Activated naive CD4-positive, alpha-beta T cell treated with anti-CD3 and anti-CD28 coated beads for 36 hours (primary cell): Measurements from ENCODE around the gene WDR5B. TPM values are rescaled to one million over a fixed set of nuclear protein-coding genes. Genes with fewer than 3 reads are reported as not detected.
"Not testable (repeated sequence)": the region's sequence is repeated elsewhere in the genome, so short reads cannot be mapped to it uniquely, and the experiment has no call there.

Experiments
- CTCF ChIA-PET: fragments of 350-600 bp; sonication (Branson Sonifier 250); formaldehyde crosslinking; loops from one replicate; lab custom pipeline; 2021; ENCODE audit warnings: antibody characterized with exemption; lab: Charles Lee
- DNase-seq: peaks from one replicate; pipeline ENCODE4 v3.0.0-alpha.2; 2020
- H3K27ac Mint-ChIP-seq: one replicate; pipeline ENCODE4 v1.8.0; 2021; ENCODE audit warnings: mild to moderate bottlenecking, mixed read lengths
- H3K27me3 Mint-ChIP-seq: one replicate; pipeline ENCODE4 v1.8.0; 2021; ENCODE audit warnings: low read depth, mixed read lengths
- H3K36me3 Mint-ChIP-seq: one replicate; pipeline ENCODE4 v1.8.0; 2021; ENCODE audit warnings: low read depth, mixed read lengths
- H3K4me1 Mint-ChIP-seq: one replicate; pipeline ENCODE4 v1.8.0; 2021; ENCODE audit warnings: low read depth, mixed read lengths
- H3K4me3 Mint-ChIP-seq: one replicate; pipeline ENCODE4 v1.8.0; 2021; ENCODE audit warnings: mild to moderate bottlenecking, moderate library complexity, mixed read lengths
- H3K9me3 Mint-ChIP-seq: one replicate; pipeline ENCODE4 v1.8.0; 2021; ENCODE audit warnings: mixed read lengths
- intact Hi-C: fragments of 100-400 bp; cut with micrococcal nuclease; formaldehyde crosslinking; loops from one replicate; pipeline ENCODE4 v1.15.1; 2023
- total RNA-seq, 2 experiments: library from RNA; stranded (reverse); gene quantifications; one replicate each; pipeline ENCODE4 v1.2.3, GENCODE V29; 2021

WDR5B gene
- total RNA-seq, 2 experiments from 2014 or later = 2.3 to 2.9 TPM

DNA sequence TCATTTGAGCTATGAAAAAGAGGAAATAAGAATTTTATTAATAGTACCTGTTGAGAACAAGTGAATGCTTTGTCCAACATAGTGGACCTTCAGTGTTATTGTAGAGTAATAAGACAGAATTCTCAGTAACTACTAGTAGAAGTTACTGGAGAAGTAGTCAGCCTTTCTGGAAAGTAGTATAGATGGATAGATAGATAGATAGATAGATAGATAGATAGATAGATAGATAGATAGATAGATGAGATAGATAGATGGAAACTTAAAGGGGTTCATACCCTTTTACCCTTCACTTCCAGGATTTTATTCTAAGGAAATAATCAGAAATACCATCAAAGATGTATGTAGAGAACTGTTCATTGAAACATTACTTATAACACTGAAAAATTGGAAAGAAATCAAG lies 26.7 kb downstream of the WDR5B start:
- H3K4me3 Mint-ChIP-seq = no peak overlapping the region
- peaks cover 12% of the 10 kb centered on the region for H3K36me3 Mint-ChIP-seq
- H3K27me3 Mint-ChIP-seq = no peaks in the 10 kb centered on the region
- CTCF ChIA-PET = interaction anchor here (1.8 kb wide), 1 partner anchor 290 kb away, joined by 4 read pairs; no protein-coding TSS in a partner anchor
- no peaks in the 10 kb centered on the region for H3K9me3 Mint-ChIP-seq
- peaks cover 38% of the 10 kb centered on the region for H3K4me1 Mint-ChIP-seq
- DNase-seq = no peak
- intact Hi-C loops = no loop called here
- H3K27ac Mint-ChIP-seq = no peak overlapping the region

DNA sequence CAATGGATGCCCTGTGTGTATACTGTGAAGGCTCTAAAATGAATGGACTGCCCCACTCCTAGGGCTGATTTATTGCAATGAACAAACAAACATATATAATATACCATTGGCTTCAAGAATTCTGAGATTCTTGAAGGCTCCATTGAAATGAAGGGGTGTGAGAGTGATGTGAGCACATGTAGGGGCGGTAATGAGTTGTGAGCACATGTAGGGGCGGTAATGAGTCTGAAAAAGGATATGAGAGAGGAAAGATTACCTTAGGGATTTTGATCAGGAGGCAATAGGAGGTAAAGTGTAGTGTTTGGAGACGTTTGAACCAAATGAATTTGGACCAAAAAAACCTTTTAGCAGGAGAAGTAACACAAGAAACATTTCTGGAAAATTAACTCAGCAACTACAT lies 28.2 kb downstream of the WDR5B start:
- DNase-seq = no peak
- H3K4me1 Mint-ChIP-seq = peaks cover 35% of the 10 kb centered on the region
- peaks cover 9% of the 10 kb centered on the region for H3K36me3 Mint-ChIP-seq
- no peak overlapping the region for H3K4me3 Mint-ChIP-seq
- H3K27me3 Mint-ChIP-seq = no peaks in the 10 kb centered on the region
- CTCF ChIA-PET = no interaction called here
- H3K9me3 Mint-ChIP-seq = no peaks in the 10 kb centered on the region
- H3K27ac Mint-ChIP-seq = no peak overlapping the region
- intact Hi-C loops = no loop called here

DNA sequence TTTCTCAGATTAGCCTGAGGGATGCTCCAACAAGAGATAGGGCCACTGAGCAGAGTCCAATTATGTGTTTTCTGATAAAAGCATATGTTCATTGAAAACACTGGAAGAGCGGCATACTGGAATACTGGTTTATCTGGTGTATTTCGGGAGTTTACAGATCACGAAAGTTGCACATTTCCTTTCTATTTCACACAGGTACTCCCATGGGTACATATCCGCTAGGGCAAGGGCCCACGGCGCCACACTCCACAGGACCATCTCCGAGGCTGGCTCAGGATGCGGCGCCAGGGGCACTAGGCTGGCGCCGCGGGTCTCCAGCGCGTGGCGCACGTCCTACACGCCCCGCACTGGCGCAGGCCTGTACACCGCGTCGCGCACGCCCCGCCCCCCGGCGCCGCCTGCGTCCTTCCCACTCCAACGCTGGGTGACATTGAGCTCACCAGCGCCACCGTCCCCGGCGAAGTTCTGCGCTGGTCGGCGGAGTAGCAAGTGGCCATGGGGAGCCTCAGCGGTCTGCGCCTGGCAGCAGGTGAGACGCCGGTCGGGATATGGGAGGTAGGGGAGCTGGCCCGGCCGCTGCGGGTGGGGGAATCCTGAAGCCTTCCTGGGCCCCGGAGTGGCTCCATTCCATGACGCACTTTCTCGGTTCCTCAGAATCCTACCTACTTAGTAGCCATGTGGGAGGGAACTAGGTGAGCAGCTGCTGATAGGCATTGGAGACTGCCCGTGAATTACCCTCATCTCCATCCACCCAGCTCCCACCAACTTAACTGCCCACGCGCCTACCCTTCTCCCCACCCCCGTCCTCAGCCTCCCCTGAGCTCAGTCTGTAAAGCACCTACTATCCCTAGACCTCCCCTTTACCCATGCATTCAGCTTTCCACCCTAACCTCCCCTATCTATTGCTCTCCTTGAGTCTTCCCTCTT lies 31.8 kb downstream of the WDR5B start, which contains the start of gene FAM162A:
FAM162A (plus strand) TSS at position 412 of the 927 bp plus-strand sequence; CDS start at position 496, 84 bp downstream.
- H3K27me3 Mint-ChIP-seq = no peaks in the 10 kb centered on the region
- H3K9me3 Mint-ChIP-seq = no peaks in the 10 kb centered on the region
- peaks cover 9% of the 10 kb centered on the region for H3K36me3 Mint-ChIP-seq
- peaks cover 62% of the 10 kb centered on the region for H3K4me1 Mint-ChIP-seq
- intact Hi-C loops = loop anchor here (1.0 to 5.0 kb wide), 13 partner anchors 19 to 838 kb away; partner anchors contain the start of genes EAF2, GOLGB1, HCLS1 and IQCB1
- peak within 1 kb of the TSS; percentile 93 for H3K27ac Mint-ChIP-seq
- CTCF ChIA-PET = interaction anchor here (0.6 to 2.1 kb wide), 15 partner anchors 9 to 685 kb away, joined by 3 to 10 read pairs (median 3); partner anchors contain the start of gene WDR5B
- H3K4me3 Mint-ChIP-seq = peak within 1 kb of the TSS; percentile 90
- peak; percentile 93 for DNase-seq

DNA sequence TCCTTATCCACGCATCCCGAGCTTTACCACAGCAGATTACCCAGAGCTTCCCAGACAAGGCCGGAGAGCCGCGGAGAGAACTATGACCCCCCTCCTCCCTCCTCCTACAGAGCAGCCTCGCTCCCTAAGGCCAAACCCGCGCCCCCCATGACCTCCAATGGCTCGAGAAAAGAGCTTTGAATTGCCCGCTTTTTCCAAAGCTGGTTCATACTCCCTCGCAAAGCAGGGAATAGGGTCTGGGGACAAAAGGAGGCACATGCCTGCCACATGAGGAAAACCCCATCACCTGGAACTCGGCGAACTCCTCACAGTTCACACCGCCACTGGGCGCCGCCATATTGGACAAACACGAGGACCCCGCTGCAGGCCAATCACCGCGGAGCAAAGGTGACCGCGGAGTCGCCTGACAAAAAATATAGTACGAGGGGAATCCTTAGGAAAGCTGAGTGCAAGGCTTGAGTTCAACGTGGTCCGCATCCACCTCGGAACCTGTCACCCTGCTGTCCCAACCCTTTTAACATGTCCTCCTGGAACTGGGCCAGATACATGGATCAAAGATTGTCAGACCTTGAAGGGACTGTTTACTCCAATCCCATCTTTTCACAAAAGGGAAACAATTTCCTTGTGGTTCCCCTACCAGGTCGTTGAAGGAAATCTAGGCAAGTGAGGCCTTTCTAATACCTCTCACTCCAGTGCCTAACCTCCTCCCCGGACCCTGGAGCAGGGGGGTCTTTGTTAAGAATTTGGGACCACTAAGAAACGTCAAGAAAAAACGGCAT lies 32.8 kb downstream of the WDR5B start, which contains the start of gene MIX23:
MIX23 (minus strand) TSS at position 344 of the 779 bp plus-strand sequence; CDS start at position 337, 7 bp downstream.
- intact Hi-C loops = loop anchor here (1.0 to 5.0 kb wide), 4 partner anchors 18 to 818 kb away; partner anchors contain the start of genes HCLS1, PDIA5 and SEC22A
- Mint-ChIP-seq H3K27me3 (no peaks in the 10 kb centered on the region), H3K4me1 (peaks cover 63% of the 10 kb centered on the region), H3K27ac (peak within 1 kb of the TSS; percentile 93), H3K36me3 (peaks cover 9% of the 10 kb centered on the region), H3K4me3 (peak within 1 kb of the TSS; percentile 90), H3K9me3 (no peaks in the 10 kb centered on the region)
- peak; percentile 94 for DNase-seq
- CTCF ChIA-PET = interaction anchor here (1.0 to 1.6 kb wide), 5 partner anchors 9 to 296 kb away, joined by 3 to 6 read pairs (median 5); no protein-coding TSS in a partner anchor

DNA sequence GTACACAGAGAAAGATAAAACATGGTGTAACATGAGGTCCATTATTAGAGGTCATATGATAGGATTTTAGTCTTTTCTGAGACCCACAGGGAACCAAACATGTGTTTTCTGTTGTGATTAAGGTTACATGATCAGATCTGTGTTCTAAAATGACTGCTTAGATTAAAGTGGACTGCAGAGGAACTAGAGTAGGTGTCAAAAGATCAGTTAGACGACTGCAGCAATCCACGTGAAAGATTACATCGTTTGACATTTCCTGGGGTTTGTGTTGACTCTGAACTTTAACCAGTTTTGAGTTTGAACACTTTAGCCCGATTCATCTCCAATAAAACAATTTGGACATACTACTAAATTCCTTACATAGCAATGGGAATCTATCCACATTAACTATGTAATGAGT lies 37.9 kb downstream of the WDR5B start:
- Mint-ChIP-seq H3K4me1 (peaks cover 45% of the 10 kb centered on the region), H3K9me3 (no peaks in the 10 kb centered on the region), H3K27me3 (no peaks in the 10 kb centered on the region), H3K27ac (peak overlapping the region; percentile 82), H3K36me3 (peaks cover 17% of the 10 kb centered on the region), H3K4me3 (no peak overlapping the region)
- peak; percentile 30 for DNase-seq
- CTCF ChIA-PET = no interaction called here
- intact Hi-C loops = no loop called here

DNA sequence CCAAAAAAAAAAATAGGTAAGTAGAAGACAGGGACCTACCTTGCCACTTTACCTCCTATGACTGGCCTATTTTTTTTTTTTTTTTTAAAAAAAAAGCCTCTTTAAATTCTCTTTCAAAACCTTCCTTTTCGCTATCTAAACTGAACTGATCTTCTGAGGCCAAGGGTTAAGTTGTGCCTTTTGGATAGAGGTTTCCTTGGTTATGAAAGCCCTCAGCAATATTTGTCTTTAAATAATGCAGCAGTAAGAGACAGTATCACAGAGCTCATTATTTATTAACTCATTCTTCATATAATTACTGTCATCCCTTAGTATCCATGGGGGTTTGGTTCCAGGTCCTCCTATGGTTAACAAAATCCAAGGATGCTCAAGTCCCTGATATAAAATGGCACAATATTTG lies 41.8 kb downstream of the WDR5B start:
- Mint-ChIP-seq H3K27ac (no peak overlapping the region), H3K36me3 (peaks cover 20% of the 10 kb centered on the region), H3K27me3 (no peaks in the 10 kb centered on the region), H3K9me3 (no peaks in the 10 kb centered on the region), H3K4me3 (no peak overlapping the region), H3K4me1 (peaks cover 17% of the 10 kb centered on the region)
- CTCF ChIA-PET = no interaction called here
- DNase-seq = no peak
- intact Hi-C loops = no loop called here

DNA sequence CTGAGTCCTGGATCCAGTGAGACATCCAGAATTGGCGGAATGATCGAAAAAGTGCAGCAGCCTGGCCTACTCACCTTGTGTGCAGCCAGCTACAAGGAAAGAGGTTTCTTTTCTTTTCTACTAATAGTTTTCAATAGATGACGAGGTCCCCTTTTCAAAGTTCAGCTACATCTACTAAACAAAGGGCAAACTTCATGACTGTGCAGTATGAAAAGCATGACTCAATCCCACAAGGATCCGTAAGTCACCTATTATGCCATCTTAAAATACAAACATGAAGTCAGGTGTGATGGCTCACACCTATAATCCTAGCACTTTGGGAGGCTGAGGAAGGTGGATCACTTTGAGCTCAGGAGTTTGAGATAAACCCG lies 49.5 kb downstream of the WDR5B start:
- no peak for DNase-seq
- peaks cover 24% of the 10 kb centered on the region for H3K36me3 Mint-ChIP-seq
- peaks cover 17% of the 10 kb centered on the region for H3K4me1 Mint-ChIP-seq
- no peak overlapping the region for H3K4me3 Mint-ChIP-seq
- intact Hi-C loops = loop anchor here (5.0 kb wide), 1 partner anchor 819 kb away; the partner anchor contains the start of gene POLQ
- CTCF ChIA-PET = interaction anchor here (0.9 to 1.1 kb wide), 2 partner anchors 16 to 18 kb away, joined by 3 read pairs; partner anchors contain the start of gene FAM162A
- H3K27me3 Mint-ChIP-seq = no peaks in the 10 kb centered on the region
- no peak overlapping the region for H3K27ac Mint-ChIP-seq
- no peaks in the 10 kb centered on the region for H3K9me3 Mint-ChIP-seq

DNA sequence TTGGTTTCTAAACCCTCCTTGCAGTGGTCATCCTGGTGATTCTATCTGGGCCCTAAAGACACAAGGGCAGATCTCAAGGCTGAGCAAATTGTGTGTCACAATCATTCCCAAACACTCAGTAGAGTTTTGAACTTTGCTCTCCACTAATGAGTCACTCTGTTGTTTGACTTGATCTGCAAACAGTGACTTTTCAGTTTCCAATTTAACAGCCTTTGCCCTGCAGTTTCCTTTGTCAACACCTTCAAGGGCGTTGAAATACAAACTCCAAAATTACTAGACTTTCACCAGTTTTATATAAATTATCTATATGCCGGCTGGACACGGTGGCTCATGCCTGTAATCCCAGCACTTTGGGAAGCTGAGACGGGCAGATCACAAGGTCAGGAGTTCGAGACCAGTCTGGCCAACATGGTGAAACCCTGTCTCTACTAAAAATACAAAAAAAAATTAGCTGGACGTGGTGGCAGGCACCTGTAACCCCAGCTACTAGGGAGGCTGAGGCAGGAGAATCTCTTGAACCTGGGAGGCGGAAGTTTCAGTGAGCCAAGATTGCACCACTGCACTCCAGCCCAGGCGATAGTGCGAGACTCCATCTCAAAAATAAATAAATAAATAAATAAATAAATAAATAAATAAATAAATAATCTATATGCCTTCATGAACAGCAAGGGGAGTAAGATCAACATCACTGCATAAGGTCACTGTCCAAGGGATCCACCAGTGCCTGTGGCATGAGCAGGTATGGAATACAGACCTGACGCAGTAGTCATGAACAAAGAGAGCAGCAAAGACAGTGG lies 50.1 kb downstream of the WDR5B start:
- not testable (repeated sequence) for H3K9me3 Mint-ChIP-seq, H3K4me3 Mint-ChIP-seq, H3K27me3 Mint-ChIP-seq
- peak overlapping the region; percentile 70 for H3K27ac Mint-ChIP-seq
- CTCF ChIA-PET = interaction anchor here (0.9 to 1.1 kb wide), 2 partner anchors 17 to 19 kb away, joined by 3 read pairs; partner anchors contain the start of gene FAM162A
- DNase-seq = peak; percentile 16
- H3K4me1 Mint-ChIP-seq = peaks cover 17% of the 10 kb centered on the region
- H3K36me3 Mint-ChIP-seq = peaks cover 24% of the 10 kb centered on the region
- intact Hi-C loops = loop anchor here (1.0 to 5.0 kb wide), 3 partner anchors 18 to 818 kb away; partner anchors contain the start of genes MIX23 and POLQ

DNA sequence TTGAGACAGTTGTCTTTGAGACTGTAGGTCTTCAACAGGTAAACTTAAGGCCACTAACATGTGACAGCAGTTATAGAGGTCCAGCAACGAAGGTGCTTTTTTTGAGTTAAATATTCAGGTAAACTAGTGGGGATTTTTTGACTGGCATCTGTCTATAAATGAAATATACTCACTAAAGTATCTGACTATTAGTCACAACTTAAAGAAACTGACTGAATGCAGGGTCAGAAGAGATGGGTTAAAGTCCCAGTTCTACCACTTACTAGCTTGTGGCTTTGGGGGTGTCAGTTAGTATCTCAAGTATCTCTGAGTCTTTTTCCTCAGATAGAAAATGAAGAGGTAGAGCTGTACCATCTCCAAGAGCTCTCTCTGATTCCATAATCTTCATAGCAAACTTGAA lies 50.8 kb downstream of the WDR5B start:
- DNase-seq = no peak
- Mint-ChIP-seq H3K4me3 (no peak overlapping the region), H3K9me3 (no peaks in the 10 kb centered on the region), H3K4me1 (peaks cover 17% of the 10 kb centered on the region), H3K36me3 (peaks cover 26% of the 10 kb centered on the region), H3K27me3 (no peaks in the 10 kb centered on the region), H3K27ac (peak overlapping the region; percentile 70)
- intact Hi-C loops = loop anchor here (1.0 to 5.0 kb wide), 3 partner anchors 18 to 818 kb away; partner anchors contain the start of genes MIX23 and POLQ
- CTCF ChIA-PET = no interaction called here

DNA sequence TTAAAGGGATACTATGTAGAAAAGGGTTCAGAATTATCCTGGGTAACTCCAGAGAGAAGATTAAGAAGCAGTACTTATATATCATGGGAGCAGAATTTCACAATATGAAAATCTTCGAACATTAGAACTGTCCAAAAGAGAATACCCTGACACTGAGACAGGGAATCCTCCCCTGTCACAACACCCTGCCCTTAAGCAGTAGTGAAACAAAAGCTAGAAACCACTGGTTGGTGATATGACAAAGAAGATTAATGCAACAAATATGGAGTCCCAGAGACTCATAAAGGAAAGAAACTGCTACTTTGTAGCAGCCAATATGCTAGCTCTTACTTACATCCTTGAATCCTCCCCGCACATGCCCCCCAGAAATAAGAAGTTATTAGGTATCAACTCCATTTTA lies 51.4 kb downstream of the WDR5B start:
- intact Hi-C loops = loop anchor here (2.0 kb wide), 1 partner anchor 42 kb away; no protein-coding TSS in a partner anchor
- peaks cover 17% of the 10 kb centered on the region for H3K4me1 Mint-ChIP-seq
- no peak for DNase-seq
- peaks cover 26% of the 10 kb centered on the region for H3K36me3 Mint-ChIP-seq
- no peaks in the 10 kb centered on the region for H3K9me3 Mint-ChIP-seq
- peak overlapping the region; percentile 70 for H3K27ac Mint-ChIP-seq
- H3K27me3 Mint-ChIP-seq = no peaks in the 10 kb centered on the region
- no peak overlapping the region for H3K4me3 Mint-ChIP-seq
- CTCF ChIA-PET = no interaction called here
